ENCODE measurements around the gene ANK3.

GRCh38 chr10:59985639-59986038 is 404.0 kb downstream of the ANK3 start:
- TF ChIP-seq EP300 (IDR thresholded peaks at IDR 0.05) (no peak), CTCF (IDR thresholded peaks at IDR 0.05) (no peak)

Data from tibial nerve (tissue), 4 donors.